HG02970 (cell line): ENCODE data around the gene REXO1.
"Not testable (repeated sequence)": the region's sequence is repeated elsewhere in the genome, so short reads cannot be mapped to it uniquely, and the experiment has no call there.

Source experiments
- ATAC-seq: cut with Tn5 transposase; IDR thresholded peaks from one replicate; pipeline ENCODE4 v1.9.1; 2021; ENCODE audit warnings: mild to moderate bottlenecking, moderate library complexity, moderate number of reproducible peaks; ENCODE audit not compliant: unreplicated experiment, low FRiP score

REXO1 gene

GRCh38 chr19:1805401-1806183, 42.7 kb downstream of the REXO1 start:
- ATAC-seq = no peak

GRCh38 chr19:1804858-1805257, 43.4 kb downstream of the REXO1 start:
- no peak for ATAC-seq

- ATAC-seq = no peak
These were observed 48.5 kb downstream of the REXO1 start for GRCh38 chr19:1799695-1800342.

GRCh38 chr19:1797313-1797712, 51.0 kb downstream of the REXO1 start:
- ATAC-seq = not testable (repeated sequence)

- no peak for ATAC-seq
These were observed 51.7 kb downstream of the REXO1 start for GRCh38 chr19:1796395-1797142.

- ATAC-seq = no peak
These were observed 53.7 kb downstream of the REXO1 start for GRCh38 chr19:1794424-1795172.

GRCh38 chr19:1791879-1792278, 56.4 kb downstream of the REXO1 start:
- no peak for ATAC-seq

- no peak for ATAC-seq
These were observed 58.1 kb downstream of the REXO1 start for GRCh38 chr19:1790054-1790792.

GRCh38 chr19:1789261-1790041, 58.8 kb downstream of the REXO1 start:
- ATAC-seq = no peak

- no peak for ATAC-seq
These were observed 61.2 kb downstream of the REXO1 start for GRCh38 chr19:1787116-1787515.

- no peak for ATAC-seq
These were observed 61.6 kb downstream of the REXO1 start for GRCh38 chr19:1786668-1787067.

GRCh38 chr19:1785310-1785709, 63.0 kb downstream of the REXO1 start:
- ATAC-seq = no peak

- no peak for ATAC-seq
These were observed 64.4 kb downstream of the REXO1 start for GRCh38 chr19:1783874-1784273.

GRCh38 chr19:1783354-1783753, 64.9 kb downstream of the REXO1 start:
- no peak for ATAC-seq

- ATAC-seq = no peak
These were observed 65.8 kb downstream of the REXO1 start for GRCh38 chr19:1782521-1782920.

- no peak for ATAC-seq
These were observed 67.9 kb downstream of the REXO1 start for GRCh38 chr19:1780272-1780958.

- no peak for ATAC-seq
These were observed 68.7 kb downstream of the REXO1 start for GRCh38 chr19:1779574-1779973.

- no peak for ATAC-seq
These were observed 71.1 kb downstream of the REXO1 start for GRCh38 chr19:1777149-1777548.
